HT-29 (cell line): ENCODE measurements around the gene PCAT7. TPM values are rescaled to one million over a fixed set of nuclear protein-coding genes. Genes with fewer than 3 reads are reported as not detected.
A peak's percentile ranks its signal among the peaks of the same experiment; 100 is the strongest.
"Not testable (repeated sequence)": the region's sequence is repeated elsewhere in the genome, so short reads cannot be mapped to it uniquely, and the experiment has no call there.

ENCODE experiments used
- DNase-seq: peaks from one replicate; pipeline ENCODE4 v3.0.0-alpha.2; 2015; ENCODE audit warnings: low spot score
- total RNA-seq: library from RNA; depleted of rRNA; stranded (reverse); fragments of >200 nt; shearing (Covaris generic); gene quantifications from 2 replicates; pipeline ENCODE4 v1.2.3, GENCODE V29; 2014; rRNA removed

Gene PCAT7
- 1.3 and 1.4 TPM in 2 replicates for total RNA-seq

GRCh38 chr9:94554439-94555331, at the start of gene PCAT7:
Gene PCAT7, plus strand, starts transcription at chr9:94555083.
- DNase-seq = peak; percentile 90

DNA sequence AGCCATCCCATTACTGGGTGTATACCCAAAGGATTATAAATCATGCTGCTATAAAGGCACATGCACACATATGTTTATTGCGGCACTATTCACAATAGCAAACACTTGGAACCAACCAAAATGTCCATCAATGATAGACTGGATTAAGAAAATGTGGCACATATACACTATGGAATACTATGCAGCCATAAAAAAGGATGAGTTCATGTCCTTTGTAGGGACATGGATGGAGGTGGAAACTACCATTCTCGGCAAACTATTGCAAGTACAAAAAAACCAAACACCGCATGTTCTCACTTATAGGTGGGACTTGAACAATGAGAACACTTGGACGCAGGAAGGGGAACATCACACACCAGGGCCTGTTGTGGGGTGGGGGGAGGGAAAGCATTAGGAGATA, 48.5 kb upstream of the PCAT7 start:
- DNase-seq = not testable (repeated sequence)

DNA sequence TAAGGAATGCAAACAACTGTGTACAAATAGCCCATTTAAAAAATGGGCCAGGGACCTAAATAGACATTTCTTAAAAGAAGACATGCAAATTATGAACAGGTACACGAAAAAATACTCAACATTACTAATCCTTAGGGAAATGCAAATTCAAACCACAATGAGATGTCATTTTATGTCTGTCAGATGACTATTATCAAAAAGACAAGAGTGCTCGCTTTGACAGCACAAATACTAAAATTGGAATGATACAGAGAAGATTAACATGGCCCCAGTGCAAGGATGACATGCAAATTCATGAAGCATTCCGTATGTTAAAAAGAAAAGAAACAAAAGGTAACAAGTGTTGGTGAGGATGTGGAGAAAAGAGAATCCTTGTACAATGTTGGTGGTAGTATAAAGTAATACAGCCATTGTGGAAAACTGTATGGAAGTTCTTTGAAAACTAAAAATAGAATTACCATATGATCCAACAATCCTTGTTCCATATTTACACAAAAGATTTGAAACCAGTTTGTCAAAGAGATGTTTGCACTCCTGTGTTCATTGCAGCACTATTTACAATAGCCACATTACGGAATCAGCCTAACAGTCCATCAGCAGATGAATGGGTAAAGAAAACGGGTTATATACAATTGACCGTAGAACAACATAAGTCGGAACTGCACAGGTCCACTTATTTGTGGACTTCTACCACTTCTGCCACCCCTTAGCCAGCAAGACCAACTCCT, 47.2 kb upstream of the PCAT7 start:
- DNase-seq = no peak

DNA sequence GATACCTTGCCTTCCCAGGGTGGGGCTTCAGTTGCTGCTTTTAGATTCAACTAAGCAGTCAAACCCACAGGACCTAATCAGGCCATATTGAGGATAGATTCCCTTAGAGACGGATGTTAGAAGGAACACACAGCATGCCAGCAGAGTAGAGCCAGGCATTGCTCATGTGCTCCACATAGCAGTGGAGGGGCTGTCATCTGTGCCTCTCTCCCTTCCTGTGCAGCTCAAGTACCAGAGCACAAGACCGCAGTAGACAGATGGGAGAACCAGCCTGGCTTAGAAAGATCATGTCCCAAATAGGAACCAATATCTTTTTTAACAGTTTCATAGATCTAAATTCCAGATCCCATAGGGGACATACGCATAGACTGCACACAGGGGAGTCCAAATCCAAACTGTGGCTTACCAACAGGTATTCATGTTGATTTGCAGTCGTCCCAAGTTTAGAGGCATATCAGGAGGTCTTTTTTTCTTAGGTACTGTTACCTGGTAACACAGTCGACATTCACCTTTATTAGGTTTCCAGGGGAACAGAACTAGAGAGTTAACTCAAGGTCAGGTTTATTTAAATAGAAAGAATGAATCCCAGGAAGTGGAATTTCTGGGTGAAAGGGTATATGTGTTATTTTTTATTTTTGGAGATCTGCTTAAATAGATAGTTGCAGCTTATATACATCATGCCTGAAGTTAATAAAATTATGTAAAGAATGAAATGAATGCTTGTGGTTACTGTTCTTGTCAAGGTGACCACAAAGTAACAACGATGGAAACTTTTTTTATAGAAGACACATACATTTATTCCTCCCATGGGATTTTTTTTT, 43.5 kb upstream of the PCAT7 start:
- peak; percentile 36 for DNase-seq

DNA sequence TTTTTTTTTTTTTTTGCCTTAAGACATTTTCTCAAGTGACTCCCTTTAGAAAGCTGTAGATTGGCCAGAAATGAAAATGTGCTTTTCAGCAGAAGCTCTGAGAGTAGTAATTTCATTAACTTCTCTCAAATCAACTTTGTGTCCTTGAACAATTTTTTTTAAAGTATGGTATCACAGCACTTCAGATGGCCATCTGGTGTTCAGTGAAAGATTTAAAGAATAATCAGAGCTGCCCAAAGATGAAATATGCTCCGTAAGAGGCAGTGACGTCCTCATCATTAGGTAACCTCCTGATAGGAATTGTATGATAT, 43.0 kb upstream of the PCAT7 start:
- no peak for DNase-seq

- no peak for DNase-seq
Measured at GRCh38 chr9:94514722-94515121, 40.2 kb upstream of the PCAT7 start.

- no peak for DNase-seq
Measured at GRCh38 chr9:94517254-94517653, 37.6 kb upstream of the PCAT7 start.

GRCh38 chr9:94525396-94526035, 29.4 kb upstream of the PCAT7 start:
- no peak for DNase-seq

- DNase-seq = no peak
Measured at GRCh38 chr9:94526271-94526670, 28.6 kb upstream of the PCAT7 start.

DNA sequence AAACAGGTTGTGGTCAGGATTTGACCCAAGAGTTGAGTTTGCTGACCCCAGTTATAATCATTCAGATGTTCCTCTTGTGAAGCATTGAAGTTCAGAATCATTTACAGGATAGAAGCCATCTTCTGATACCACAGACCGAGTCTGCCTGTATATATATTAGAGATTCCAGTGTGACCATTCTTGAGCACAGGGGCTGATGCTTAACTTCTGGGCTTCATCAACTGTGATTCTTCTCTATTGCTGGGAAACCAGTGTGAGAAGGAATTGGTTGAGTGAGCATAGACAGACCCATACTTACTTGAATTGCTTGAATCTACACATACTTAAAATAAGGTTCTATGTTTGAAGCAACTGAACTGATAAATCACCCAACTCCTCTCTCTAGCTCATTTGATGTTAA, 27.9 kb upstream of the PCAT7 start:
- no peak for DNase-seq

DNA sequence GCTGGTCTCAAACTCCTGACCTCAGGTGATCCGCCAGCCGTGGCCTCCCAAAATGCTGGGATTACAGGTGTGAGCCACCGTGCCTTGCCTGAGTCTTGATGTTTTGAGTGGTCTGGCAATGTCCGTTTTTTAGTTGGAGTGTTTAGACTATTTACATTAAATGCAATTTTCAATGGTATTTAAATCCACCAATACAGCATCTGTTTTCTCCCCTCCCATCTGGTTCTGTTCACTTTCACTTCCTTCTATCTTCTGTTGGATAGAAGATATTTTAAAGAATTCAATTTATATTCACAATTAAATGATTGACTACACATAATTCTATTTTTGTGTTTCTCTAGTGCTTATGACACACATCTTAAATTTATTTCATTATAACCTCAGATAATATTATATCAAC, 26.0 kb upstream of the PCAT7 start:
- DNase-seq = no peak

- peak; percentile 59 for DNase-seq
Measured at GRCh38 chr9:94533155-94533554, 21.7 kb upstream of the PCAT7 start.

GRCh38 chr9:94533601-94534000, 21.3 kb upstream of the PCAT7 start:
- DNase-seq = no peak

DNA sequence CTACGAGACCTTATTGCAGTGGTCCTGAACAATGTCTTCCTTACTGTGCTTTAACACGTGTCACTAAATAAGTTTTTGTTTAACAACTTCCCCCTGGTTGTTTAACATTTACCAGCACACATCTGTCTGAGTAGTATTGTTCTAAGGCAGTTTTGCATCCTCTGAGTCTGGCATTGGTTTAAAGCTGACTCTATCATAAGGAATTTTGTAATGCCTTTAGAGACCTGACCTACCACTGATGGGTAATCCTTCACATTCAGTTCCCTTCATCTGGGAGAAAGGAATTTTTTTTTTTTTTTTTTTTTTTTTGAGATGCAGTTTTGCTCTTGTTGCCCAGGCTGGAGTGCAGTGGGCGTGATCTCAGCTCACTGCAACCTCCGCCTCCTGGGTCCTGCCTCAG, 20.0 kb upstream of the PCAT7 start:
- DNase-seq = no peak

GRCh38 chr9:94538908-94539307, 16.0 kb upstream of the PCAT7 start:
- no peak for DNase-seq

- not testable (repeated sequence) for DNase-seq
Measured at GRCh38 chr9:94544335-94544734, 10.5 kb upstream of the PCAT7 start.

DNA sequence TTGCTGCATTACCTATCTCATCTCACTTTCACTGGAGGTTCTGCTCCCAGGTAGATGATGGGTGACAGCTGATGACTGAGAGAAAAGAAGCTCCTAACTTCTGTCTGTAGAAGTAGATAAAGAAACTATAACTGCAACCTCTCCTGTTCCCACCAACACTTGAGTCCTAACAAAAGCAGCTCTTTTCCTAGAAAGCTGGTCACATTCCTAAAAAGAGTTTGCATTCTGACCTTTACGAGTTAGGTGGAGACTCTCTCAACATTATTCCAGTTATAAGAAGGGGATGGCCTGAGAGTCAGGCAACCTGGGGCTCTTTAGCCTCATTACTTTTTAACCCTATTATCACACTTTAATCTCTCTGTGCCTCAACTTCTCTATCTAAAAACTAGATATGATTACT, 8.9 kb upstream of the PCAT7 start:
- DNase-seq = peak; percentile 10

GRCh38 chr9:94553029-94553938, 1.6 kb upstream of the PCAT7 start:
- DNase-seq = peak; percentile 70

DNA sequence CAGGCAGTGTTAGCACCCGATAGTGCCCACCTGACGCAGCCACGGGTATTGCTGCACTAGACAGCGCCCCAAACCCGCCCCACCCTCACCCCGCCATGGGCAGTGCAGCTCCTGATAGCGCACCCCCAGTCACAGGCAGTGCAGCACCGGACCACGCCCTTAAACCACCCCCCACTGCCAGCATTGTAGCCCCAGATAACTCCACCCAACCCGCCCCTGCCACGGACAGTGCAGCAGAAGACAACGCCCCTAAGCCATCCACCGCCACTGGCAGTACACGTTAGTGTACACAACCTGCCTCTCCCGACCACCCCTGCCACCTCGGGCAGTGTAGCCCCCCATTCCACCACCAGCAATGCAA, 825 bp upstream of the PCAT7 start:
- no peak for DNase-seq

DNA sequence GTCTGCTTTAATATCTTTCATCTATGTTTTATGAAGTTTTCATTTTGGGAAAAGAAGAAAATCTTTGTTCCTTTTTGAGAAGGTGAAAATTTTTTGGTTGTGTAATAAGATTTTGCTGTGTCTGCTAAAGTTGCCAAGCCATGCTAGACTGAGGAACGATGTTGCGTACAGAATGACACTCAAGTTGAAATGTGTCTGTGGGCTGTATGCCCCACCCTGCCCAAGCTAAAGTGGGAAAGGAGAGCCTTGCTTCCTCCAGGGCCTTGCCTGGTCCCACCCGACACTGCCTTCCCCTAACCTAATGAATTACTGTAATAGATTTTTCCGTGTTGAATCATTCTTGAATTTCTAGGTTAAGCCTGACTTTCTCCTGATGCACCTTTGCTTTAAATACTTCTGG, 2.5 kb downstream of the PCAT7 start:
- DNase-seq = no peak

- DNase-seq = no peak
Measured at GRCh38 chr9:94560237-94560636, 5.4 kb downstream of the PCAT7 start.
